ENCODE results near the gene RECK. TPM values are rescaled to one million over a fixed set of nuclear protein-coding genes. Genes with fewer than 3 reads are reported as not detected.

RECK gene
- total and polyA plus RNA-seq, 2 experiments from 2014 or later: 8.1 to 11.6 TPM

GRCh38 chr9:36064448-36065037 is 27.8 kb downstream of the RECK start (continued):
- TF ChIP-seq ZNF462 (CRISPR knock-in tag; IDR thresholded peaks at IDR 0.05) (no peak), NANOG (IDR thresholded peaks at IDR 0.05; ENCODE audit: borderline replicate concordance) (no peak), REST (IDR thresholded peaks at IDR 0.05; ENCODE audit: unreplicated experiment) (no peak), POLR2AphosphoS5 (IDR thresholded peaks at IDR 0.05; ENCODE audit: low read depth) (no peak), CTCF (conservative IDR thresholded peaks at IDR 0.05; ENCODE audit: low read depth in 2 of 2) (no peak), STAT1 (IDR thresholded peaks at IDR 0.05; ENCODE audit: unreplicated experiment) (no peak), CREB1 (CRISPR knock-in tag; IDR thresholded peaks at IDR 0.05; ENCODE audit: low read depth) (no peak)
